Dorsolateral prefrontal cortex (tissue), 118 donors: ENCODE data around the gene TP53TG3E. TPM values are rescaled to one million over a fixed set of nuclear protein-coding genes. Genes with fewer than 3 reads are reported as not detected.

Source experiments
- total RNA-seq, 120 experiments: library from RNA; stranded (reverse); gene quantifications; one replicate each; pipeline versions ENCODE4 v1.2.3 to v1.2.4, GENCODE V29; 2022

The TP53TG3E gene
- total RNA-seq, 120 experiments from 2014 or later = 0.20 to 1.1 (median 0.36) TPM; not detected in 108

Other genes with a start within 250 kb of the TP53TG3E start
- gene TP53TG3C, start 110.1 kb upstream of the TP53TG3E start, total RNA-seq = 1 to 10 TPM in 2 of 120 experiments, under 1 TPM in 11, not detected in 107; 0.24 to 2.0 (median 0.59) TPM
- 1 to 10 TPM in 1 of 120 experiments, under 1 TPM in 7, not detected in 112; 0.30 to 1.3 (median 0.73) TPM for gene TP53TG3B, start 56.5 kb downstream of the TP53TG3E start, total RNA-seq
- gene TP53TG3F, start 155.3 kb downstream of the TP53TG3E start, total RNA-seq = under 1 TPM in 16 of 120 experiments, not detected in 104; 0.23 to 0.79 (median 0.36) TPM